HepG2 (cell line): ENCODE results near the gene CMIP. TPM values are rescaled to one million over a fixed set of nuclear protein-coding genes. Genes with fewer than 3 reads are reported as not detected.

Experiments
- ATRX ChIP-seq: sonication (generic); formaldehyde crosslinking; IDR thresholded peaks from 2 replicates; pipeline ENCODE4 v1.4.0; 2020; ENCODE audit warnings: missing genetic modification reagents, borderline replicate concordance
- BCL6 ChIP-seq: IDR thresholded peaks from 2 replicates; pipeline ENCODE4 v1.6.1; 2016; ENCODE audit warnings: missing genetic modification reagents, missing compliant biosample characterization
- BRCA1 ChIP-seq: sonication (generic); formaldehyde crosslinking; IDR thresholded peaks from 2 replicates; pipeline ENCODE4 v1.4.0; 2020; ENCODE audit warnings: missing genetic modification reagents
- DNMT3B ChIP-seq: conservative IDR thresholded peaks from 2 replicates; pipeline ENCODE4 v1.6.1; 2016; ENCODE audit warnings: missing biosample characterization, control low read depth
- EHMT2 ChIP-seq: fragments of 200-600 bp; sonication (generic); IDR thresholded peaks from 2 replicates; pipeline ENCODE4 v1.7.0; 2017; ENCODE audit warnings: antibody characterized with exemption, low read depth, low read length, borderline replicate concordance
- FOXJ3 ChIP-seq: sonication (generic); formaldehyde crosslinking; IDR thresholded peaks from 2 replicates; pipeline ENCODE4 v1.4.0; 2020; ENCODE audit warnings: missing genetic modification reagents, mild to moderate bottlenecking, borderline replicate concordance
- HMG20B ChIP-seq: conservative IDR thresholded peaks from 2 replicates; pipeline ENCODE4 v1.6.1; 2016; ENCODE audit warnings: missing genetic modification reagents, missing compliant biosample characterization
- IRX3 ChIP-seq: sonication (generic); formaldehyde crosslinking; IDR thresholded peaks from 2 replicates; pipeline ENCODE4 v1.8.1; 2023; ENCODE audit warnings: mild to moderate bottlenecking, low read depth, missing genetic modification reagents, borderline replicate concordance
- LCORL ChIP-seq, 2 experiments: fragments of 450-650 bp in 1 of 2; sonication (generic) in 1 of 2; formaldehyde crosslinking in 1 of 2; IDR thresholded peaks; 2 replicates each; pipeline versions ENCODE4 v1.5.0 to v1.6.1; 2017 to 2020; ENCODE audit warnings: antibody characterized with exemption in 1 of 2, missing genetic modification reagents in 1 of 2
- MAFG ChIP-seq: sonication (generic); formaldehyde crosslinking; IDR thresholded peaks from 2 replicates; pipeline ENCODE4 v1.5.1; 2020; ENCODE audit warnings: mild to moderate bottlenecking, missing genetic modification reagents
- NFIC ChIP-seq: IDR thresholded peaks from 2 replicates; pipeline ENCODE4 v1.6.1; 2012; ENCODE audit warnings: mild to moderate bottlenecking, low read length, inconsistent platforms
- NR3C1 ChIP-seq: sonication (generic); formaldehyde crosslinking; IDR thresholded peaks from 2 replicates; pipeline ENCODE4 v1.4.0; 2020; ENCODE audit warnings: missing genetic modification reagents
- PBX2 ChIP-seq: IDR thresholded peaks from 2 replicates; pipeline ENCODE4 v1.6.1; 2016; ENCODE audit warnings: control low read depth
- RAD51 ChIP-seq: fragments of 450-650 bp; IDR thresholded peaks from 2 replicates; pipeline ENCODE4 v1.6.1; 2016; ENCODE audit warnings: borderline replicate concordance
- REXO4 ChIP-seq: sonication (generic); formaldehyde crosslinking; IDR thresholded peaks from 2 replicates; pipeline ENCODE4 v1.8.0; 2022; ENCODE audit warnings: missing genetic modification reagents, mild to moderate bottlenecking, borderline replicate concordance
- STAG1 ChIP-seq: sonication (generic); formaldehyde crosslinking; IDR thresholded peaks from 2 replicates; pipeline ENCODE4 v1.4.0; 2020; ENCODE audit warnings: missing genetic modification reagents
- ZBTB44 ChIP-seq: sonication (generic); formaldehyde crosslinking; IDR thresholded peaks from 2 replicates; pipeline ENCODE4 v1.4.0; 2020; ENCODE audit warnings: missing genetic modification reagents
- ZFP1 ChIP-seq: IDR thresholded peaks from 2 replicates; pipeline ENCODE4 v1.6.1; 2016
- ZMYM3 ChIP-seq: sonication (generic); formaldehyde crosslinking; IDR thresholded peaks from 2 replicates; pipeline ENCODE4 v1.5.1; 2020; ENCODE audit warnings: mild to moderate bottlenecking, missing genetic modification reagents
- ZNF382 ChIP-seq: sonication (generic); formaldehyde crosslinking; IDR thresholded peaks from 2 replicates; pipeline ENCODE4 v1.5.0; 2020; ENCODE audit warnings: missing genetic modification reagents, mild to moderate bottlenecking, borderline replicate concordance
- ZNF687 ChIP-seq: sonication (generic); formaldehyde crosslinking; IDR thresholded peaks from 2 replicates; pipeline ENCODE4 v1.5.1; 2020; ENCODE audit warnings: mild to moderate bottlenecking, missing genetic modification reagents, moderate library complexity
- ZSCAN30 ChIP-seq: sonication (generic); formaldehyde crosslinking; IDR thresholded peaks from 2 replicates; pipeline ENCODE4 v1.5.0; 2020; ENCODE audit warnings: mild to moderate bottlenecking, missing genetic modification reagents
- polyA plus RNA-seq, 8 experiments: library from polyadenylated mRNA; depleted of rRNA in 3 of 8; stranded (reverse) in 7 of 8; unstranded in 1 of 8; fragments of >200 nt; fragmentation: Illumina TruSeq in 4 of 8; extraction: Trizol in 4 of 8; gene quantifications; 2 replicates each; pipeline versions ENCODE4 v1.2.1 to v1.2.3, GENCODE V29; 2011 to 2016; ENCODE audit warnings: low read depth in 4 of 8, missing spikeins in 1 of 8, mixed read lengths in 1 of 8; ENCODE audit not compliant: insufficient read depth in 1 of 8
- total RNA-seq, 5 experiments: library from RNA; depleted of rRNA; stranded (reverse); fragments of >200 nt; fragmentation: Illumina TruSeq; extraction: Trizol; gene quantifications; 2 replicates each; pipeline ENCODE4 v1.2.3, GENCODE V29; 2016; ENCODE audit warnings: low read depth in 1 of 5
- TF ChIP-seq, protein P1 (sequence below), 2 experiments: fragments of 450-650 bp in 1 of 2; sonication (generic) in 1 of 2; formaldehyde crosslinking; IDR thresholded peaks; 2 replicates each; pipeline versions ENCODE4 v1.5.0 to v1.8.0; 2020 to 2022; ENCODE audit warnings: mild to moderate bottlenecking in 1 of 2, missing genetic modification reagents in 1 of 2

Gene CMIP
- total and polyA plus RNA-seq, 2 of the 13 experiments (the other 11 are each of a cell fraction or from before 2014, with no cell fraction given): 10.9 to 18.1 TPM

- TF ChIP-seq ZNF687 (peak; percentile 82), NFIC (no peak), ZMYM3 (CRISPR knock-in tag) (no peak), ZFP1 (CRISPR knock-in tag) (no peak), RAD51 (no peak), HMG20B (CRISPR knock-in tag) (no peak; the same call in 1 of the 2 replicates), REXO4 (CRISPR knock-in tag) (no peak), ATRX (CRISPR knock-in tag) (no peak), PBX2 (CRISPR knock-in tag) (no peak), ZSCAN30 (CRISPR knock-in tag) (no peak), EHMT2 (no peak), ZNF382 (CRISPR knock-in tag) (no peak), ZBTB44 (no peak), BCL6 (0 out of 2 replicates have a peak, but pooled peaks have one; percentile 32), FOXJ3 (CRISPR knock-in tag) (no peak), NR3C1 (CRISPR knock-in tag) (no peak), MAFG (CRISPR knock-in tag) (no peak), LCORL (IDR thresholded peaks at IDR 0.05) (no peak), LCORL (CRISPR knock-in tag; IDR thresholded peaks at IDR 0.05) (no peak), BRCA1 (CRISPR knock-in tag) (no peak), IRX3 (no peak), DNMT3B (CRISPR knock-in tag) (no peak), STAG1 (CRISPR knock-in tag) (peak; percentile 64)
- TF ChIP-seq, protein P1, sequence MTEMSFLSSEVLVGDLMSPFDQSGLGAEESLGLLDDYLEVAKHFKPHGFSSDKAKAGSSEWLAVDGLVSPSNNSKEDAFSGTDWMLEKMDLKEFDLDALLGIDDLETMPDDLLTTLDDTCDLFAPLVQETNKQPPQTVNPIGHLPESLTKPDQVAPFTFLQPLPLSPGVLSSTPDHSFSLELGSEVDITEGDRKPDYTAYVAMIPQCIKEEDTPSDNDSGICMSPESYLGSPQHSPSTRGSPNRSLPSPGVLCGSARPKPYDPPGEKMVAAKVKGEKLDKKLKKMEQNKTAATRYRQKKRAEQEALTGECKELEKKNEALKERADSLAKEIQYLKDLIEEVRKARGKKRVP (CRISPR knock-in tag; IDR thresholded peaks at IDR 0.05): no peak
Observed at GRCh38 chr16:81730090-81731051, 285.8 kb downstream of the CMIP start (continued).
